Nephron (organoid): ENCODE data around the gene SLC4A3.
A peak's percentile ranks its signal among the peaks of the same experiment; 100 is the strongest.
"Not testable (repeated sequence)": the region's sequence is repeated elsewhere in the genome, so short reads cannot be mapped to it uniquely, and the experiment has no call there.

Experiments used
- H3K27ac Mint-ChIP-seq, 3 experiments: 2 replicates each; pipeline ENCODE4 v1.8.0; 2020; ENCODE audit warnings: mixed read lengths in 3 of 3, mild to moderate bottlenecking in 2 of 3, moderate library complexity in 1 of 3
- H3K27me3 Mint-ChIP-seq: 2 replicates; pipeline ENCODE4 v1.8.0; 2021; ENCODE audit warnings: low read depth, mild to moderate bottlenecking, moderate library complexity, mixed read lengths
- H3K36me3 Mint-ChIP-seq: 2 replicates; pipeline ENCODE4 v1.8.0; 2020; ENCODE audit warnings: low read depth, mixed read lengths
- H3K4me1 Mint-ChIP-seq: 2 replicates; pipeline ENCODE4 v1.8.0; 2020; ENCODE audit warnings: mixed read lengths
- H3K4me3 Mint-ChIP-seq, 3 experiments: 2 replicates each; pipeline ENCODE4 v1.8.0; 2020; ENCODE audit warnings: mild to moderate bottlenecking in 3 of 3, mixed read lengths in 3 of 3, moderate library complexity in 2 of 3
- H3K9me3 Mint-ChIP-seq: 2 replicates; pipeline ENCODE4 v1.8.0; 2020; ENCODE audit warnings: mixed read lengths
- CTCF ChIP-seq, 3 experiments: fragments of 200-600 bp; sonication (generic); IDR thresholded peaks; one replicate each; pipeline ENCODE4 v1.5.0; 2021; ENCODE audit warnings: antibody characterized with exemption in 3 of 3; ENCODE audit not compliant: unreplicated experiment in 3 of 3

The SLC4A3 gene

GRCh38 chr2:219645631-219646527, 18.4 kb downstream of the SLC4A3 start:
- no peaks in the 10 kb centered on the region for H3K9me3 Mint-ChIP-seq
- H3K4me1 Mint-ChIP-seq, result peaks cover 30% of the 10 kb centered on the region
- TF ChIP-seq CTCF (IDR thresholded peaks at IDR 0.05; ENCODE audit: unreplicated experiment in 3 of 3), result no peak

GRCh38 chr2:219648176-219648575, 20.7 kb downstream of the SLC4A3 start:
- peaks cover 7% of the 10 kb centered on the region for H3K9me3 Mint-ChIP-seq
- H3K27ac Mint-ChIP-seq, result no peak overlapping the region
- H3K36me3 Mint-ChIP-seq, result no peaks in the 10 kb centered on the region
- peaks cover 13% of the 10 kb centered on the region for H3K4me1 Mint-ChIP-seq
- no peak overlapping the region for H3K4me3 Mint-ChIP-seq
- no peak for TF ChIP-seq CTCF (IDR thresholded peaks at IDR 0.05; ENCODE audit: unreplicated experiment in 3 of 3)
- peaks cover 34% of the 10 kb centered on the region for H3K27me3 Mint-ChIP-seq

More at GRCh38 chr2:219645631-219646527, 18.4 kb downstream of the SLC4A3 start:
- H3K27me3 Mint-ChIP-seq, result peaks cover 32% of the 10 kb centered on the region
- no peaks in the 10 kb centered on the region for H3K36me3 Mint-ChIP-seq
- H3K27ac Mint-ChIP-seq, result peak overlapping the region in 1 of 3 experiments; percentile 36
- no peak overlapping the region for H3K4me3 Mint-ChIP-seq

- Mint-ChIP-seq H3K36me3 (no peaks in the 10 kb centered on the region), H3K27ac (no peak overlapping the region), H3K27me3 (peaks cover 29% of the 10 kb centered on the region), H3K9me3 (peaks cover 7% of the 10 kb centered on the region), H3K4me1 (peaks cover 13% of the 10 kb centered on the region), H3K4me3 (no peak overlapping the region)
- TF ChIP-seq CTCF (IDR thresholded peaks at IDR 0.05; ENCODE audit: unreplicated experiment in 3 of 3), result no peak
These were observed 21.5 kb downstream of the SLC4A3 start for GRCh38 chr2:219648963-219649362.

- H3K36me3 Mint-ChIP-seq, result no peaks in the 10 kb centered on the region
- no peak for TF ChIP-seq CTCF (IDR thresholded peaks at IDR 0.05; ENCODE audit: unreplicated experiment in 3 of 3)
- H3K4me3 Mint-ChIP-seq, result no peak overlapping the region
These were observed 23.2 kb downstream of the SLC4A3 start for GRCh38 chr2:219650426-219651248.

GRCh38 chr2:219651656-219652055, 24.2 kb downstream of the SLC4A3 start:
- H3K4me3 Mint-ChIP-seq, H3K9me3 Mint-ChIP-seq, H3K36me3 Mint-ChIP-seq, H3K4me1 Mint-ChIP-seq, H3K27ac Mint-ChIP-seq: not testable (repeated sequence)
- peaks cover 24% of the 10 kb centered on the region for H3K27me3 Mint-ChIP-seq

More at GRCh38 chr2:219650426-219651248, 23.2 kb downstream of the SLC4A3 start:
- Mint-ChIP-seq H3K9me3 (peaks cover 7% of the 10 kb centered on the region), H3K27me3 (peaks cover 24% of the 10 kb centered on the region), H3K27ac (no peak overlapping the region), H3K4me1 (peaks cover 6% of the 10 kb centered on the region)

- H3K4me1 Mint-ChIP-seq, result no peaks in the 10 kb centered on the region
These were observed 29.1 kb downstream of the SLC4A3 start for GRCh38 chr2:219656526-219656925.

More at GRCh38 chr2:219656526-219656925, 29.1 kb downstream of the SLC4A3 start:
- Mint-ChIP-seq H3K9me3 (peaks cover 24% of the 10 kb centered on the region), H3K27me3 (peaks cover 11% of the 10 kb centered on the region), H3K36me3 (no peaks in the 10 kb centered on the region), H3K27ac (no peak overlapping the region), H3K4me3 (no peak overlapping the region)
- no peak for TF ChIP-seq CTCF (IDR thresholded peaks at IDR 0.05; ENCODE audit: unreplicated experiment in 3 of 3)
